Hematopoietic multipotent progenitor cell treated with erythropoietin and hydrocortisone succinate and interleukin-3 and kit ligand, for 6 days (in vitro differentiated cells): Measurements from ENCODE around the gene ELANE.

Experiments
- DNase-seq: peaks from one replicate; pipeline ENCODE4 v3.0.0-alpha.2; 2015

Gene ELANE

GRCh38 chr19:900302-901111 lies 48.4 kb downstream of the ELANE start:
- DNase-seq: peak; percentile 78

- no peak for DNase-seq
Measured at GRCh38 chr19:901216-902092, 49.4 kb downstream of the ELANE start.

- DNase-seq: no peak
Measured at GRCh38 chr19:902093-902370, 49.9 kb downstream of the ELANE start.

GRCh38 chr19:902446-903226 lies 50.5 kb downstream of the ELANE start:
- DNase-seq: no peak

GRCh38 chr19:903266-903797 lies 51.2 kb downstream of the ELANE start:
- DNase-seq: no peak

- DNase-seq: no peak
Measured at GRCh38 chr19:904545-904944, 52.4 kb downstream of the ELANE start.
